Measurements from ENCODE around the gene RPGRIP1.
"Not testable (repeated sequence)": the region's sequence is repeated elsewhere in the genome, so short reads cannot be mapped to it uniquely, and the experiment has no call there.

- not testable (repeated sequence) for TF ChIP-seq CTCF (IDR thresholded peaks at IDR 0.05; ENCODE audit: low read length); EZH2 (optimal IDR thresholded peaks at IDR 0.05; ENCODE audit: low read depth, low read length); EZH2phosphoT487 (IDR thresholded peaks at IDR 0.05; ENCODE audit: low read length)
Measured at GRCh38 chr14:21302836-21303140, 22.9 kb downstream of the RPGRIP1 start.

Data from MM.1S (cell line).